HL-60/S4 treated with retinoic acid at 250 ng/mL for 4 days and 3 days (cell line): Measurements from ENCODE around the gene PCDHB2.
"Not testable (repeated sequence)": the region's sequence is repeated elsewhere in the genome, so short reads cannot be mapped to it uniquely, and the experiment has no call there.

Source experiments
- in situ Hi-C: fragments of 300-500 bp; cut with MboI; formaldehyde crosslinking; loops from 2 replicates; pipeline ENCODE4 v1.7.0; 2022; ENCODE audit warnings: low sequenced_read_pairs

PCDHB2 gene

DNA sequence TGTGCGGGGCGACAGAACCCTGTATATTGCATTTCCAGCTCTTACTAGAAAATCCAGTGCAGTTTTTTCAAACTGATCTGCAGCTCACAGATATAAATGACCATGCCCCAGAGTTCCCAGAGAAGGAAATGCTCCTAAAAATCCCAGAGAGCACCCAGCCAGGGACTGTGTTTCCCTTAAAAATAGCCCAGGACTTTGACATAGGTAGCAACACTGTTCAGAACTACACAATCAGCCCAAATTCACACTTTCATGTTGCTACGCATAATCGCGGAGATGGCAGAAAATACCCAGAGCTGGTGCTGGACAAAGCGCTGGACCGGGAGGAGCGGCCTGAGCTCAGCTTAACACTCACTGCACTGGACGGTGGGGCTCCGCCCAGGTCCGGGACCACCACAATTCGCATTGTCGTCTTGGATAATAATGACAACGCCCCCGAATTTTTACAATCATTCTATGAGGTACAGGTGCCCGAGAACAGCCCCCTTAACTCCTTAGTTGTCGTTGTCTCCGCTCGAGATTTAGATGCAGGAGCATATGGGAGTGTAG, 41.4 kb downstream of the PCDHB2 start:
- in situ Hi-C loops, result no loop called here

DNA sequence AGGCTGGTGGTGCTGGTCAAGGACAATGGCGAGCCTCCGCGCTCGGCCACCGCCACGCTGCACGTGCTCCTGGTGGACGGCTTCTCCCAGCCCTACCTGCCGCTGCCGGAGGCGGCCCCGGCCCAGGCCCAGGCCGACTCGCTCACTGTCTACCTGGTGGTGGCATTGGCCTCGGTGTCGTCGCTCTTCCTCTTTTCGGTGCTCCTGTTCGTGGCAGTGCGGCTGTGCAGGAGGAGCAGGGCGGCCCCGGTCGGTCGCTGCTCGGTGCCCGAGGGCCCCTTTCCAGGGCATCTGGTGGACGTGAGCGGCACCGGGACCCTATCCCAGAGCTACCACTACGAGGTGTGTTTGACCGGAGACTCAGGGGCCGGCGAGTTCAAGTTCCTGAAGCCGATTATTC, 42.9 kb downstream of the PCDHB2 start:
- in situ Hi-C loops, result not testable (repeated sequence)
